ENCODE data around the gene PCSK6.
"Not testable (repeated sequence)": the region's sequence is repeated elsewhere in the genome, so short reads cannot be mapped to it uniquely, and the experiment has no call there.

PCSK6 gene

GRCh38 chr15:101427606-101428487 lies 61.7 kb downstream of the PCSK6 start:
- TF ChIP-seq CTCF (IDR thresholded peaks at IDR 0.05): no peak
- Histone ChIP-seq H3K27me3 (peaks cover 0 to 18% of the 10 kb centered on the region in 2 donors), H3K36me3 (no peaks in the 10 kb centered on the region), H3K27ac (no peak overlapping the region), H3K9me3 (no peaks in the 10 kb centered on the region), H3K4me3 (no peak overlapping the region), H3K4me1 (no peaks in the 10 kb centered on the region)
- intact Hi-C loops (cut with DNase I; ENCODE audit: low total_unique reads): no loop called here
- DNase-seq: no peak

GRCh38 chr15:101426761-101427333 lies 62.7 kb downstream of the PCSK6 start:
- Histone ChIP-seq H3K27me3 (peaks cover 0 to 18% of the 10 kb centered on the region in 2 donors), H3K36me3 (no peaks in the 10 kb centered on the region), H3K27ac (no peak overlapping the region), H3K9me3 (no peaks in the 10 kb centered on the region), H3K4me1 (no peaks in the 10 kb centered on the region), H3K4me3 (no peak overlapping the region)
- TF ChIP-seq CTCF (IDR thresholded peaks at IDR 0.05): no peak
- intact Hi-C loops (cut with DNase I; ENCODE audit: low total_unique reads): no loop called here
- DNase-seq: no peak

GRCh38 chr15:101425787-101426365 lies 63.6 kb downstream of the PCSK6 start:
- no peak overlapping the region for H3K27ac ChIP-seq
- no peak for TF ChIP-seq CTCF (IDR thresholded peaks at IDR 0.05)
- DNase-seq: no peak
- intact Hi-C loops (cut with DNase I; ENCODE audit: low total_unique reads): no loop called here
- H3K4me3 ChIP-seq: no peak overlapping the region
- peaks cover 0 to 15% of the 10 kb centered on the region in 2 donors for H3K27me3 ChIP-seq
- no peaks in the 10 kb centered on the region for H3K9me3 ChIP-seq
- no peaks in the 10 kb centered on the region for H3K4me1 ChIP-seq
- H3K36me3 ChIP-seq: no peaks in the 10 kb centered on the region

DNA sequence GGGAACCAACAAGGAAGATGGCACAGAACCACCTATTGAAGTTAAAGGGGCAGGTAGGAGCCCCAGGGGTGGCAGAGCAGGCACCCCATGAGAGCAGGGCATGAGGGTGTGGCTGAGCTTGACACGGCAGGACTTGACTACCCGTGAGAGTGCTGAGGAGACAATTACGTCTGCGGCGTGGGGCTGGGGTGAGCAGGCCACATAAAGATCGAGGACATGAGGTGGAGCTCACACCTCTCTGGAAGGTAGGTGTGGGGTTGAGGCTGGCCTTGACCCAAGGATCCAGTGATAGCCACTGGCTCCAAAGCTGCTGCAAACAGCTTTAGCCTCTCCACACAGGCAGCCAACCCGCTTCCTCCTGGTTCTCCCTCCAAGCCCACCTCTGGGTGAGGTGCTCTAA lies 64.5 kb downstream of the PCSK6 start:
- Histone ChIP-seq H3K27ac (no peak overlapping the region), H3K27me3 (peaks cover 0 to 15% of the 10 kb centered on the region in 2 donors), H3K4me3 (no peak overlapping the region), H3K36me3 (no peaks in the 10 kb centered on the region), H3K9me3 (no peaks in the 10 kb centered on the region), H3K4me1 (no peaks in the 10 kb centered on the region)
- DNase-seq: no peak
- intact Hi-C loops (cut with DNase I; ENCODE audit: low total_unique reads): no loop called here
- no peak for TF ChIP-seq CTCF (IDR thresholded peaks at IDR 0.05)

- TF ChIP-seq CTCF (IDR thresholded peaks at IDR 0.05): no peak
- Histone ChIP-seq H3K4me3 (no peak overlapping the region), H3K9me3 (no peaks in the 10 kb centered on the region), H3K27me3 (no peaks in the 10 kb centered on the region), H3K36me3 (no peaks in the 10 kb centered on the region), H3K4me1 (no peaks in the 10 kb centered on the region), H3K27ac (no peak overlapping the region)
- intact Hi-C loops (cut with DNase I; ENCODE audit: low total_unique reads): no loop called here
- no peak for DNase-seq
Measured at GRCh38 chr15:101420232-101420631, 69.3 kb downstream of the PCSK6 start.

DNA sequence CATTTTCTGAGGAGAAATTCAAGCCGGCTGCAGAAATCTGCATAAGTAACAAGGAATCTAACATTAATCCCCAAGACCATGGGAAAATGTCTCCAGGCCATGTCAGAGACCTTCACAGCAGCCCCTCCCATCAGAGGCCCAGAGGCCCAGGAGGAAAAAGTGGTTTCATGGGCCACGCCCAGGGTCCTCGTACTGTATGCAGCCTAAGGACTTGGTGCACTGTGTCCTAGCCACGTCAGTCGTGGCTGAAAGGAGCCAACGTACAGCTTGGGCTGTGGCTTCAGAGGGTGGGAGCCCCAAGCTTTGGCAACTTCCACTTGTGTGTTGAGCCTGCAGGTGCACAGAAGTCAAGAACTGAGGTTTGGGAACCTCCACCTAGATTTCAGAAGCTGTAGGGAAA lies 73.0 kb downstream of the PCSK6 start:
- intact Hi-C loops (cut with DNase I; ENCODE audit: low total_unique reads); H3K36me3 ChIP-seq; H3K4me3 ChIP-seq; H3K4me1 ChIP-seq; DNase-seq; H3K27me3 ChIP-seq; H3K27ac ChIP-seq; H3K9me3 ChIP-seq: not testable (repeated sequence)
